Smooth muscle cell (in vitro differentiated cells): ENCODE data around the gene GBF1. TPM values are rescaled to one million over a fixed set of nuclear protein-coding genes. Genes with fewer than 3 reads are reported as not detected.

ENCODE experiments used
- DNase-seq: peaks from one replicate; lab custom pipeline; 2025; ENCODE audit not compliant: unreplicated experiment; lab: John Stamatoyannopoulos, UW
- H2AFZ ChIP-seq: fragments of 200-600 bp; sonication (generic); 2 replicates; pipeline ENCODE4 v1.6.0; 2016; ENCODE audit warnings: antibody characterized with exemption, low read depth, mild to moderate bottlenecking
- H3F3A ChIP-seq: fragments of 200-600 bp; sonication (generic); 2 replicates; pipeline ENCODE4 v1.6.0; 2017; ENCODE audit warnings: antibody characterized with exemption, low read depth
- H3K27ac ChIP-seq: fragments of 200-600 bp; sonication (generic); 2 replicates; pipeline ENCODE4 v1.5.1; 2016; ENCODE audit warnings: low read depth, mild to moderate bottlenecking
- H3K27me3 ChIP-seq: fragments of 200-600 bp; sonication (generic); 2 replicates; pipeline ENCODE4 v1.6.1; 2016; ENCODE audit warnings: low read depth, mild to moderate bottlenecking
- H3K36me3 ChIP-seq: fragments of 200-600 bp; sonication (generic); 2 replicates; pipeline ENCODE4 v1.5.1; 2016; ENCODE audit warnings: low read depth
- H3K4me1 ChIP-seq: fragments of 200-600 bp; sonication (generic); 2 replicates; pipeline ENCODE4 v1.5.1; 2016; ENCODE audit warnings: low read depth
- H3K4me2 ChIP-seq: fragments of 200-600 bp; sonication (generic); 2 replicates; pipeline ENCODE4 v1.6.0; 2016; ENCODE audit warnings: mild to moderate bottlenecking
- H3K4me3 ChIP-seq: fragments of 200-600 bp; sonication (generic); 2 replicates; pipeline ENCODE4 v1.5.1; 2016; ENCODE audit warnings: mild to moderate bottlenecking
- H3K79me2 ChIP-seq: fragments of 200-600 bp; sonication (generic); 2 replicates; pipeline ENCODE4 v1.6.0; 2016; ENCODE audit warnings: low read depth, mild to moderate bottlenecking
- H3K9ac ChIP-seq: fragments of 200-600 bp; sonication (generic); 2 replicates; pipeline ENCODE4 v1.6.0; 2016; ENCODE audit warnings: low read depth
- H3K9me3 ChIP-seq: fragments of 200-600 bp; sonication (generic); replicated peaks from 2 replicates; pipeline ENCODE4 v1.5.1; 2016; ENCODE audit warnings: low read depth
- H4K20me1 ChIP-seq: fragments of 200-600 bp; sonication (generic); 2 replicates; pipeline ENCODE4 v1.6.0; 2016; ENCODE audit warnings: low read depth
- CTCF ChIP-seq: fragments of 200-600 bp; sonication (generic); IDR thresholded peaks from 2 replicates; pipeline ENCODE4 v1.5.1; 2017; ENCODE audit warnings: borderline replicate concordance, mild to moderate bottlenecking, antibody characterized with exemption; ENCODE audit not compliant: insufficient read depth, poor library complexity, severe bottlenecking
- WGBS: methylation state at CpG from one replicate; pipeline ENCODE4 v1.1.7; 2016; ENCODE audit warnings: low lambda C conversion rate; 5-methylcytosine and 5-hydroxymethylcytosine counted together
- polyA plus RNA-seq: library from polyadenylated mRNA; unstranded; fragments of >200 nt; fragmentation: Nextera tagmentation; extraction: Ambion mirVana; gene quantifications from 2 replicates; pipeline ENCODE4 v1.2.1, GENCODE V29; 2016
- total RNA-seq: library from RNA; depleted of rRNA; stranded (reverse); fragments of >200 nt; gene quantifications from 2 replicates; pipeline ENCODE4 v1.2.3, GENCODE V29; 2014

The GBF1 gene
- total and polyA plus RNA-seq, 2 experiments from 2014 or later: 52.8 to 56.4 TPM

DNA sequence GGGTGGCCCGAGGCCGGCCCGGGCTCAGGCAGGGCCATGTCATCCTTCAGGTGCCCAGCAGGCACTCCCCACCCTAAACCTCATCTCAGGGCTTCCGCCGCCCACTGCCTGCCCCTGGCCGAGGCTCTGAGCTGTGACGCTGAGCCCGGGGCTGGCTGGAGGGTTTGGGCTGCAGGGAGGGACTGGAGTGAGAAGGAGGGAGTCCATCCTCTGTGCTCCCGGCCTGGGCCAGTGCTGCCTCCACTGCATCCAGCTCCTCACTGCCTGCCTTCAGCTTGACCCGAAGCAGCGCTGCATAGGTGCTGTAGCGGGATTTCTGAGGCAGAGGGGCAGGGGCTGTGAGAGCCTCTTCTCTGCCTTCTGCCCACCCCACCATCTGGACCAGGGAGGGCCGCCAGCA, 157.8 kb downstream of the GBF1 start:
- 91% methylated on average over 11 of the region's 13 CpGs for WGBS
- no peak for TF ChIP-seq CTCF
- Histone ChIP-seq H3K4me2 (no peak overlapping the region), H3K9ac (no peak overlapping the region), H2AFZ (no peak overlapping the region), H3K27ac (no peak overlapping the region), H3K79me2 (no peaks in the 10 kb centered on the region), H3K27me3 (no peaks in the 10 kb centered on the region), H4K20me1 (peaks cover 8% of the 10 kb centered on the region), H3K9me3 (no peaks in the 10 kb centered on the region), H3F3A (no peaks in the 10 kb centered on the region), H3K4me3 (no peak overlapping the region), H3K4me1 (no peaks in the 10 kb centered on the region), H3K36me3 (no peaks in the 10 kb centered on the region)
- DNase-seq: no peak

DNA sequence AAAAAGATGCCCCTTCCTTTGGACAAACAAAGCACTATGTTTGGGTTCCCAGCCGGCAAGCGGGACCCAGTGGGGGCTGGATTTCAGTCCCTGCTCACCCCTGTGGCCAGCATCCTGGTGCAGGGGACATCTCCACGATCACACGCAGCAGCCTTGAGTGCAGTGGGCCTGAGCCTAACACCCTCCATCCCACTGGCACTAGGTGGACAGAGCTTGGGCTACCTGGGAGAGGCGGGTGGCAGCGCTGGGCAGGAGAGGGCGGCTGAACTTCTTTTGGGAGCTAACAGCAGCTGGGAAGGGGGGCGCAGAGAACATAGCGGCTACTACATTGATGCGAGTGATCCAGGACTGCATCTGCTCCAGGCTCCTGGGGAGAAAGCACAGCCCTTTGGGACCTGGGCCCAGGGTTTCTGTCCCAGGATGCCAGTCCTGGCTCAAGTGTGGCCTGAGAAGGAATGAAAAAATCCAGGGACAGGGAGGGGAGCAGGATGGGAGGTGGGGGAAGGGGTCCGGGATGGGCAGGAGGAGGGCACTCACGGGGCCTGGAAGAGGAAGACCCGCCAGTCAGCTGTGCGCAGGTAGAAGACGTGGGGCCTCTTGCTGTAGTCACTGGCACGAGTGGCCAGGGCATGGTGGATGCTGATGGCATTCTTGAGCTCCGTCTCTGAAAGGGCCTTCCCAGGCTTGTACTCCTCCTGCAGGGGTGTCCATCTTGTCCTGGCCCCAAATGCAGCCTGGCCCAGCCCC, 159.2 kb downstream of the GBF1 start:
- no peaks in the 10 kb centered on the region for H3K36me3 ChIP-seq
- 97% methylated on average over 14 of the region's 17 CpGs for WGBS
- H3F3A ChIP-seq: no peaks in the 10 kb centered on the region
- H3K4me2 ChIP-seq: no peak overlapping the region
- no peak overlapping the region for H3K27ac ChIP-seq
- H3K9me3 ChIP-seq: no peaks in the 10 kb centered on the region
- no peak overlapping the region for H3K9ac ChIP-seq
- no peak for DNase-seq
- H3K79me2 ChIP-seq: no peaks in the 10 kb centered on the region
- no peak overlapping the region for H3K4me3 ChIP-seq
- no peaks in the 10 kb centered on the region for H3K27me3 ChIP-seq
- peaks cover 8% of the 10 kb centered on the region for H4K20me1 ChIP-seq
- H3K4me1 ChIP-seq: peaks cover 2% of the 10 kb centered on the region
- no peak overlapping the region for H2AFZ ChIP-seq
- no peak for TF ChIP-seq CTCF

DNA sequence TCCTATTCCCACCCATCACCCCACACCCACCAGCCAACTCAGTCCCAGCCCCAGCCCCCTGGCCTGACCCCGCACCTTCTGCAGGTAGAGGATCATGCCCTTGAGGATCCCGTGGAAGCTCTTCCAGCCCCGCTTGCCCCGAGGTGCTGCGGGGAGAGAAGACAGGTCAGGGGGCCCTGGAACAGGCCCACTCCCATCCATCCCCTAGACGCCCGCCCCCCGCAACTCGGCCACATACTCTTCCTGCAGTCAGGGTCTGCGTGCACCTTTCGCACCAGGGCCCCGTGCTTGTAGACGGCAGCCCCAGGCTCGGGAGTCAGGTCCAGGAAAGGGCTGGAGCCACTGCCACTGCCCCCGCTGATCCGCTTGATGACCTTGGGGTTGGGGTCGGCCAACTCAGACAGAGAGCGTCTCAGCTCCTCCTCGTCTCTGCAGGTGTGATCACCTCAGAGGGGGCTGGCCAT, 159.8 kb downstream of the GBF1 start:
- no peak for TF ChIP-seq CTCF
- Histone ChIP-seq H3K27ac (no peak overlapping the region), H3F3A (no peaks in the 10 kb centered on the region), H3K79me2 (no peaks in the 10 kb centered on the region), H3K9me3 (no peaks in the 10 kb centered on the region), H3K4me1 (peaks cover 8% of the 10 kb centered on the region), H4K20me1 (peaks cover 8% of the 10 kb centered on the region), H3K27me3 (no peaks in the 10 kb centered on the region), H3K9ac (no peak overlapping the region), H3K36me3 (no peaks in the 10 kb centered on the region), H3K4me3 (no peak overlapping the region), H3K4me2 (no peak overlapping the region), H2AFZ (no peak overlapping the region)
- DNase-seq: no peak
- WGBS: 91% methylated on average over 19 of the region's 19 CpGs

DNA sequence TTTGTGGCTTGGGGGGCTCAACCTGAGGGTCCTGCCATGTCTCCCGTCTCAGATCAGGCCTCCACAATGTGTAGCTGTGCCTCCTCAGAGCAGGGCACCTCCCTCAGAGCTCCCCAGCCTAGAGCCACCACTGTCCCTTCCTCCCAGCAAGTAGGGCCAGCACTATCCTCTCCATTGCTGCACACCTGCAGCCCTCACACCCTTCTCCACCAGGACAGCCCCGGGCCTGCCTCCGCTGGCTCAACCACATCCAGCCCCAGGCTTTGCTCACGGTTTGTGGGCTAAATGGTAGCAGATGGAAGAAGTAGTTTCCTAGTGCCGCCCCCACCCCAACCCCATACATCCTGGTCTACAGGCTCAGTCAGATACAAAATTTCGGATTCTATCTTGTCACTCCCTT, 160.3 kb downstream of the GBF1 start:
- no peaks in the 10 kb centered on the region for H3K79me2 ChIP-seq
- H3K36me3 ChIP-seq: no peaks in the 10 kb centered on the region
- H3K4me1 ChIP-seq: peaks cover 13% of the 10 kb centered on the region
- H3K4me3 ChIP-seq: no peak overlapping the region
- no peak for TF ChIP-seq CTCF
- no peak overlapping the region for H3K4me2 ChIP-seq
- H3K9ac ChIP-seq: no peak overlapping the region
- no peaks in the 10 kb centered on the region for H3F3A ChIP-seq
- DNase-seq: no peak
- H3K9me3 ChIP-seq: no peaks in the 10 kb centered on the region
- no peak overlapping the region for H2AFZ ChIP-seq
- no peaks in the 10 kb centered on the region for H3K27me3 ChIP-seq
- no peak overlapping the region for H3K27ac ChIP-seq
- H4K20me1 ChIP-seq: peaks cover 8% of the 10 kb centered on the region
- 84% methylated on average over 6 of the region's 6 CpGs for WGBS
